NOMO-1 treated with dmso at 0.1 percent for 144 hours (cell line): ENCODE data around the gene PSD2.

Experiments
- DNase-seq: peaks from one replicate; lab custom pipeline; 2025; ENCODE audit not compliant: unreplicated experiment; lab: John Stamatoyannopoulos, UW

The PSD2 gene

DNA sequence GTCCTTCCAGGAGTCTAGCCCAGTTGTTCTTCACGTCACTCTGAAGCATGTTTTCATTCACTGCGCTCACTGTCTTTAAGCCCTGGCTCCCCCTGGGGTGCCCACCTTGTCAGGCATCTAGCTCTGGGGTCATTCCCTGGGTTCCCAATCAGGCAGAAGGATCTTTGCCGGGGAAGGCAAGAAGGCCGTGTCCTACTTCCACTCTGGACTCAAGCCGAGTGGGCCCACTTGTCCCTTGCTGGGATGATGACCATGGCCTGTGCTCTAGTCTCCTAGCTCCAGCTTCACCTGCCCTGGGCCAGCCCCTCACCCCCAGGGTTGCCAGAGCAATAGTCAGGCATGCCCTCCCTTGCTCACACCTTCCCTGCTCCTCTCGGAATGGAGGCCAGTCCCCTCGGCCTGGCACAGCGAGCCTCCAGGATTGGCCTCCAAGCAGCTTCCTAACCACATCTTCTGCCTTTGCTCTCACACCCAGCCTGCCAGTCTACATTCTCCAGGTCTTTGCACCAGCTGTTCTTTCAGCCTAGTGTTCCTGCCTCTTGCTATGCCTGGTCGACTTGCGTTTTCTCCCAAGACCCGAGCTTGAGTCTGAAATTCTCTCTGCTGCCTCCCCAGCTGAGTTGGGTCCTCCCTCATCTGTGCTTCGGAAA lies 32.2 kb upstream of the PSD2 start:
- no peak for DNase-seq

DNA sequence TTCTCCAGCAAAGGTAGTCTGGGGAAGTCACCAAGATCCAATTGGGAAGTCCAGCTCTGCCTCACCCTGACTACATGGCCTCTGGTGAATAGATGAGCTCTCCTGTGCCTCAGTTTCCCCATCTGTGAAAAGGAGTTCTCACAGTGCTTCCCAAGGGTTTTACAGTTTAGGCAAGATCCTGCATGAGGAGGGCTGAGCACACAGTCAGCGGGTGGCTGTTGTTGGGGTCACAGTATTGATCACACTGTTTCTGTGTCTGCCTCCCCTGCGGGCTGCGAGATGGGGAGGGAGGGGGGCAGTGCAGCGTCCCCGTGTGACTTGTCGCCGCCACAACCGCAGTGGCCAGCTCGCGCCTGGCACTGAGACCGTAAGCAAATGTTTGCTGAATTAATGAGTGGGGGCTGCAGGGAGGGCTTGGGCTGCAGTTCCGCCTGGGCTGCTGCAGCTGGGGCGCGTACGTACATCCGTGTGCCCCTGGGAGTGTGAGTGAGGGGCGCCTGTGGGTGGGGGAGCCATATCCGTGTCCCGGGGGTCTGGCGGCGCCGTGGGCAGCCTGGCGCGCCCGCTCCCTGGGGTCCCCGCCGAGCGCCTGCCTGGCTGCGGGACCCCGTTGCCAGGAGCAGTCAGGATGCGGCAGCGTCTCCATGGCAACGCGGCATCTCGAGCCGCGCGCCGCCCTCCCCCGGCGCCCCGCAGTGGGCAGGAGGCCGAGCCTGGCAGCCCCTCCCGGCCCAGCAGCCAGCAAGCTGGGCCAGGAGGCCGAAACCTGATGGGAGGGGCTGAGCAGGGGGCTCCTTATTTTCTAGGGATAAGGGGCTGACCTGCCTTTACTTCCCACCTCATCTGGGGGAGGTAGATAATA lies 31.4 kb upstream of the PSD2 start:
- DNase-seq = no peak

DNA sequence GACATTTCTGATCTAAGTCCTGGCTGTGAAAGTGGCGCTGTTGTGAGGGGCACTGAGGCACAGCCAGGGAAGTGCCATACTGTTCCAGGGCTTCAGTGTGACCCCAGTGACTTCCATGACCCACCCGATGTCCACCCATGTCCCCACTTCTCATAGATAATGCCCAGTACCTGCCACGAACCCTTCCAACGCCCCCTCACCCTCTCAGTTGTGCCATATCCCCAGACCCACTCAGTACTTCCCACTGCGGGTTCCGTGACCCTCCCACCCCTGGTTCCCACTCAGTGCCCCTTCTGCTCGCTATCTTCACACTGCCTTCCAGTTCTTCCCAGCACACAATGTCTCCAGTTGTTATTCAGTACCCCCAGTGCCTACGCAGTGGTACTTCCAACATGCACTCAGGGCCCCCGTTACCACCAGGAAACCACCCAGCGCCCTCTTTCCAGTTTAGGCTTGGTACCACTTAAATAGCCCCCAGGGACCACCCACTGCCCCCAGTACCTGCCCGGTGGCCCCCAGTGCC lies 30.7 kb upstream of the PSD2 start:
- no peak for DNase-seq

DNA sequence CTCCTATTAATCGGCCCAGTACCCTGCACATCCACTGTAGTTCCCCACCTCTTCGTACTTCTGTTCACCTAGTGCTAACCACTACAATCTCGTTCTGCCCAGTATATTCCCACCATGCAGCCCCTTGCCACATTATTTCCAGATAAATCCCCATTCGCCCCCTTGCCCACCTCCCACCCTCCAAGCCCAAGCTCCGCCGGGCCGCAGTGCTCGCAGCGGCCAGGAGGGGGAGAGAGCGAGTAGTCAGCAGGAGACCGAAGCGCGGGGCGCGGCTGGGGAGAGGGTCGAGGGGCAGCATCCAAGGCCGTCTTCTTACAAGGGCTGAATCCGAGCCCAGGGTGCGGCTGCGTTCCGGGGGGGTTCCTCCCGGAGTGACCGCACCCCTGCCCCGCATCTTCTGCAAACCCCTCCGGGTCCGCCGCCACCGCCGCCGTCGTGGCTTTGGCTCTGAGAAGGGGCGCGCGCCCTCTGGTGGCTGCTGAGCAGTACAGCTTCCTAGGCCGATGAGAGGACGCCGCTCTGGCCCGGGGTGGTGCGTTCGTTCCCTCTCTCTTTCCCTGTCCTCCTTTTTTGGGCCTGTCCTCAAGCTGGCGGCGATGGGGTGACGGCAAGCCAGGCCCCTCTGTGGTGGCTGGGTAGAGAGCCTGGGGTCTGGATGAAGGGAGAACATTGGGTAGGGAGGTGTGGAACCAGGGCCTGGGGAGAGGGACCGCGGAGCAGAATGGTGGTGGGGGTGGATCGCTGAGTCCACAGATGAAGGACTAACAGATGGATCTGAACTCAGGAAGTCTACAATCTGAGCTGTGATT lies 30.0 kb upstream of the PSD2 start:
- DNase-seq = peak; percentile 19

DNA sequence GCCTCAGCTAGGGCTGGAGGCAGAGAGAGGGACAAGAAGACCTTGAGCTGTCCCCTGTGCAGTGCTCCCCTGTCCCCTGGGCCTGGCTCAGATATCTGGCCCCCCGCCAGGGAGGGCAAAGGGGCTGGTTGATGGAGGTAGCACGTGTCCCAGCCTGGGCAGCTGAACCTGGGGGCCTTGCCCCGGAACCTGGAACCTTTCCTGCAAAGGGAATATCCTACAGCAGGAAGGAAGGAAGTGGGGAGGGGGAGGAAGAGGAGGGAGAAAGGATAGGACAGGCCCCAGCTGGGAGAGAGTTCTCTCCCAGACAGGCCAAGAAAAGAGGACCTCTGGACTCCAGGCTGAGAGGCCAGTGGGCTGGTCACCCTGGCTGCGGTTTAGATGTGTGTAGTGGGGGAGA lies 27.6 kb upstream of the PSD2 start:
- no peak for DNase-seq

DNA sequence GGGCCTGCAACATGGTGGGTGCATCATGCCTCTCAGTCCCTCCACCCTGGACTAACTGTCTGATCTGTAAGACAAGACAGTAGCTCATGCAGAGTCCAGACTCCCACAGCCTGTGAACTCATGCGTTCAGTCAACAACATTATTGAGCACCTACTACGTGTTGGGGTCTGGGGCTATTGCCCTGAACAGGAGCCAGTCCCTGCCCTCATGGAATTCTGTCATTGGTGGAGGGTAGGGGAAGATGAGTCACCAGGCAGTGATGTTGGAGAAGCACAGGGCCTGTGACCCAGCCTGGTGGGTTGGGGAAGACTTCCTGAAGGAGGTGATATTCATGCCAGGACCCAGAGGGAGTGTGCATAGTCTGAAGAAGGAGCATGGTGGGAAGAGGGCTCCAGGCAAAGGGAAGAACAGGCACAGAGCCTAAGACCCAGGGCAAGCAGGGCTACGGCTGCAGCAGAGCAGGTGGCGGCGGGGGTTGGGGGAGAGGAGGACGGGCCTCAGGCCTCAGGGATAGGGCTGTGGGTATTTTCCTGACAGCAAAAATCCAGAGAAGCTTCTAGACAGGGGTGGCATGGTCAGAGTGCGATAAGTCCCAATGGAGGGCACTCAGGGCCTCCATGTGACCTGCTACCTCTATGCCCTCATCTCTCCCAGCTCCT lies 26.7 kb upstream of the PSD2 start:
- no peak for DNase-seq

DNA sequence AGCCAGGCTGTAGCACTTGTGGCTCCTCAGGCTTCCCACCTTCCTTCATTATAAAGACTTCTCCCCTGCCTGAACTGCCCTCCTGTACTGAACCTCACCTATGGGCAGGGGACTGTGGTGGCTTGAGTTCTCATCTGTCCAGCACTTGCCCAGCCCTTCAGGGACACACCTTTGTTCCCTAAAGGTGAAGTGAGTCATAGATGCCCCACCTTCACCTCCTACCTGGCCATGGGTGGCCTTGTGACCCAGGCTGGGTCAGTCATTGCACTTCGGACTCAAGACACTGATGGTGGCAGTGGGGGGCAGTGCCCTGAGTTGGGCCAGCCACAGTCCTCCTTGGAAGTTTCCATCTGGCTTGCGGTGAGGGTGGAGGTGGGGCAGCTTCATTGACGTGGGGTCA lies 26.1 kb upstream of the PSD2 start:
- no peak for DNase-seq

DNA sequence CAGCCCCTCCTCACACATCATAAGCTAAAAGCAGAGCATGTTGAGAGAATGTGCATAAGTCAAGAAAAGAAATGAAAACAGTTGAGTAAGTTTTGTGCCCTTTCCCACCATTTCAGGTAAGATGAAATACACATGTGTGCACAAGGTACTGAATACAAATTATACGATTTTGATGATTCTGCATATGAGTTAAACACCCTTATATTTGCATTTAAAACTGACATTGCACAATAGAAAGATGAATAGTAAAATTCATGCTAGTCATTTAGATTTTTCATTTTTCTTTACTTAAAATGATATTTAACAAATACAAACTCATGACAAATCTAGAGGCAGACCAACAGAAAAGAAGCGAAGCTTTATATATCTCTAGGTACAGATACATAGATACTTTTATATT lies 24.9 kb upstream of the PSD2 start:
- no peak for DNase-seq

DNA sequence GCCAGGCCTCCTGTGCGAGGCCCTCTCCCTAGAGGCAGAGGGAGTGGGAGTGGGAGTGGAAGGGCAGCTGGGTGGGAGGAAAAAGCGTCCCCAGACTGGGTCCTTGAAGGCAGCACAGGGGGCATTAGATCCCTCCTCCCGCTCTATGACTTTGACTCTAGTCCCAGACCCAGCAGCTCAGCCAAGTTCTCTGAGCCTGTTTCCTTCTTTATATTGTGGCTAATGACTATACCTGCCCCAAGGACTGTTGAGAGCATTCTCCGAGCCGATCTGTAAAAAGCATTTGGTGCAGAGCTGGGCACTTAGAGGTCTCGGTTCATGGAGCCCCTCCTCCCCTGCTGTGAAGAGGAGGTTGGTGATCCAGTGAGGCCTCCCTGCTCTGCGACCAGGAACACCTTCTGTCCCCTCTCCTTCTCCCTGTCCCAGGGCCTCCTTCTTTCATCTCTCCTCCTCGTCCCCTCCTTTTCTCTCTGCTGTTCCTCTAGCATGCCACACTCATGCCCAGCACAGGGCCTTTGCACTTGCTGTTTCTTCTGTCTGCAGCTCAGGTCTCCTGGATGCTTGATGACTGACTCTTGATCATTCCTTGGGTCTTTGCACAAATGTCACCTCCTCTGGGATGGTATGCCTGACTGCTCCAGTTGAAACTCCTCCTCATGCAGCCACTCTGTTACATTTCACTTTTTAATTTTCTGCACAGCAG lies 23.4 kb upstream of the PSD2 start:
- no peak for DNase-seq

DNA sequence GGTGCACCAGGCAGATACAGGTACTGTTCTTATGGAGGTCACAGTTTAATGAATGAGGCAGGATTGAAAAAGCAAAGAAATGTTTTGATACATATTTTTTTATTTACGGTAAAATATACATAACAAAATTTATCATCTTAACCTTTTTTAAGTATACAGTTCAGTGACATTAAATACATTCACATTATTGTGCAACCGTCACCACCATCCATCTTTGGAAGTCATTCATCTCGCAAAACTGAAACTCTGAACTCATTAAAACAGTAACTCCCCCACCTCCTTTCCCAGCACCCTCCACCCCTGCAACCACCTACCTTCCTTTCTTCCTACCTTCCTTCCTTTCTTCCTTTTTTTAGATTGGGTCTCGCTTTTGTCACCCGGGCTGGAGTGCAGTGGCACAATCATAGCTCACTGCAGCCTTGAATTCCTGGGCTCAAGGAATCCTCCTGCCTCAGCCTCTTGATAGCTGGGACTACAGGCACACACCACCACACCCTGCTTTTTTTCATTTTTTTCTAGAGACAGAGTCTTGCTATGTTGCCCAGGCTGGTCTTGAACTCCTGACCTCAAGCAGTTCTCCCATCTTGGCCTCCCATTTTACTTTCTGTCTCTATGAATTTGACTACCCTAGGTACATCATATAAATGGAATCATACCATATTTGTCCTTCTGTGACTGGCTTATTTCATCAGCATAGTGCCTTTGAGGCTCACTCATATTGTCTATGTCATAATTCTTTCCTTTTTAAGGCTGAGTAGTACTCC lies 22.5 kb upstream of the PSD2 start:
- DNase-seq = no peak

DNA sequence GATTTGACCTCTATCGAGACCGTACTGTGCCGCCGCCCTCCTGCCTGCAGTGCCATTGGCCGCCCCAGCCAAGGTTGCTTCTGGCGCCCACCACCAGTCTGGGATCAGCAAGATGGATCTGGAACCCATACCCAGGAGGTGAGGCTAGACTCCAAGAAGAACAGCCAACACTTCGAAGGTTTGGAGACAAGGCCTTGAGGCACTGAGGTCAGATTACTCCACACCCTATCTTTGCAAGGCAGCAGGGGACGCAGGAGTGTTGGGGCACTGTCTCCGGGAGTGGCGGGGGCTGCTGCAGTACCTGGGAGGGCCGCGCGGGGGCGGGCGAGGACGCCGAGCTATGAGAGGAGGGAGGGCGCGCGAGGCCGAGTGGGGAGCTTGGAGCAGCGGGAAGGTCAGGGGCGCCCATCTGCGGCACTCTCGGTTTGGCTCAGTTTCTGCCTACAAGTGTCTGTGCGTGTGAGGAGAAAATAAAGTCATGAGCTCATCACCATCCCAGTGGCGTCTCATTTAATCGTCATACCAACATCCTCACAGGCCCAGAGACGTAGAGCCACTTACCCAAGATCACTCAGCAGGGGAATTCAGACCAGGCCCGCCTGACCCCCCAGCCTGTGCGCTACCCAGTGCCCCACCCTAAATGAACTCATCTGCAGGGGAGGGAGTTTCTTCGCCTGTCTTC lies 20.5 kb upstream of the PSD2 start:
- peak; percentile 70 for DNase-seq

DNA sequence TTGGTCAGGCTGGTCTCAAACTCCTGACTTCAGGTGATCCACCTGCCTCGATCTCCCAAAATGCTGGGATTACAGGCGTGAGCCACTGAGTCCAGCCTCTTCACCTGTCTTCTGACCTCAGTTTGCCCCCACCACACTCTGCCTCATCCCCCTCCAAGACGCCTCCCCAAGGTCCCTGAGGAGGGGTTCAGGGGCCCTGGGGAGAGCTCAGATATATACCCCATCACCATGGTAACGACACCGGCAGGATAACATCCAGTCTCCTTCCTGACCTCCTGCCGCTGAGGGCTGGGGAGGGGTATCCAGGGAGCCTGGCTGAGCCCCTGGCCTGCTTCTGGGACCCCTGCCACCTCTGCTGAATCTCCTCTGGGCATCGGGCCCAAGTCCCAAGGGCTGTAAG lies 19.7 kb upstream of the PSD2 start:
- no peak for DNase-seq

DNA sequence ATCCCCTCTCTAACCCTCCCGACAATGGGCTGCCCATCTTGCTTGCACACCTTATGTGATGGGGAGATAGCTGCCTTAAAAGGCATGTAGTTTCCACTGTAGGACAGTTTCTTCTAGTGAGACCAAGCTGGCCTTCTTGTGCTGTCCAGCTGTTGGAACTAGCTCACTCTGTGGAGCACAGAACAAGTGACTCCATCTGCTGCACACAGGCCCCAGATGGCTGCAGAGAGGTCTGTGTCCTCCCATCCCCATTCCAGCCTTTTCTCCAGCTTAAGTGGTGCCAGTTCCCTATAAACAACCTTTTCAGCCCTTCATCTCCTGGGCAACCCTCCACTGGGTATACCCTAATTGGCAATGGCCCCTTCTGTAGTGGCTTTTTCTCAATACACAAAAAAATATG lies 18.7 kb upstream of the PSD2 start:
- no peak for DNase-seq

DNA sequence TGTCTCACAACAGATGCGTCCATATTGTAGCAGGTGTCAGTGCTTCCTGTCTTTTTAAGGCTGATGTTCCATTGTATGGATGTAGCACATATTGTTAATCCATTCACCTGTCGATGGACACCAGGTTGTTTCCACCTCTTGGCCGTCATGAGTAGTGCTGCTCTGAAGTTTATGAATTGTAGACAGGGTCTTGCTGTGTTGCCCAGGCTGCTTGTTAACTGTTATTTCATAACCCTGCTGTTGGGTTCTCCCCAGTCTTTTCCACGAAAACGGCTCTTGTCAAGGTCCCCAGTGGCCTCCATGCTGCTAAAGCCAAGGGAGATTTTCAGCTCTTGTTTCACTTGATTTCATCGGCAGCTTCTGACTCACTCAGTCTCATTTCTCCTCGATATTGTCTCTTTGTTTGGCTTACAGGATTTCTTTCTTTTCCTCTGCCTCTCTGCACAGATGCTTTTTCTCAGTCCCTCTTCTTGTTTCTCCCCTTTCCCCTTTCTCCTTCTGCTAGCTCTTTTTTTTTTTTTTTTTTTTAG lies 12.1 kb upstream of the PSD2 start:
- DNase-seq = no peak

DNA sequence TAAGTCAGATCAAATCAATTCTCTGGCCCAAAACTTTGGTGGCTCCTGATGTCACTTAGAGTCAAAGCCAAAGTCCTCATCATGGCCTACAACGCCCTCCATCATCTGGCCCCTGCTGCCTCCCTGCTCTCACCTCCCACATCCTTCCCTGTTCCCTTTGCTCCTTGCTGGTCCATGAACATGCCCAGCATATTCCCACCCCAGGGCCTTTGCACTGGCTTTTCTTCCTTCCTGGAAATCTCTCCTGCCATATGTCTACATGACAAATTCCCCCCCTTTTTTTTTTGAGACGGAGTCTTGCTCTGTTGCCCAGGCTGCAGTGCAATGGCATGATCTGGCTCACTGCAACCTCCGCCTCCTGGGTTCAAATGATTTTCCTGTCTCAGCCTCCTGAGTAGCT lies 11.1 kb upstream of the PSD2 start:
- no peak for DNase-seq

DNA sequence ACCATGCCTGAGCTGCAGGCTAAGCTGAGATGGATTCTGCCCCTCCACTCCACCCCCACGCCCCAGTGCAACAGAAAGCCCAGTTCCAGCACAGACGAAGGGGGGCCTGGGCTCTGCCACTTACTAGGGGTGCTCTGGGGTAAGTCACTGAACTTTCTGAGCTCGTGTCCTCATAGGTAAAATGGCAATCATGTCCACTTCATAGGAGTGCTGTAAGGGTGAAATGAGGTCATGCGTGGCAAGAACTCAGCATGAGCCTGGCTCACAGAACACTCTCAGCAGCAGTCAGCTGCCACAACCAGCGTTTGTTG lies 8.4 kb upstream of the PSD2 start:
- no peak for DNase-seq

DNA sequence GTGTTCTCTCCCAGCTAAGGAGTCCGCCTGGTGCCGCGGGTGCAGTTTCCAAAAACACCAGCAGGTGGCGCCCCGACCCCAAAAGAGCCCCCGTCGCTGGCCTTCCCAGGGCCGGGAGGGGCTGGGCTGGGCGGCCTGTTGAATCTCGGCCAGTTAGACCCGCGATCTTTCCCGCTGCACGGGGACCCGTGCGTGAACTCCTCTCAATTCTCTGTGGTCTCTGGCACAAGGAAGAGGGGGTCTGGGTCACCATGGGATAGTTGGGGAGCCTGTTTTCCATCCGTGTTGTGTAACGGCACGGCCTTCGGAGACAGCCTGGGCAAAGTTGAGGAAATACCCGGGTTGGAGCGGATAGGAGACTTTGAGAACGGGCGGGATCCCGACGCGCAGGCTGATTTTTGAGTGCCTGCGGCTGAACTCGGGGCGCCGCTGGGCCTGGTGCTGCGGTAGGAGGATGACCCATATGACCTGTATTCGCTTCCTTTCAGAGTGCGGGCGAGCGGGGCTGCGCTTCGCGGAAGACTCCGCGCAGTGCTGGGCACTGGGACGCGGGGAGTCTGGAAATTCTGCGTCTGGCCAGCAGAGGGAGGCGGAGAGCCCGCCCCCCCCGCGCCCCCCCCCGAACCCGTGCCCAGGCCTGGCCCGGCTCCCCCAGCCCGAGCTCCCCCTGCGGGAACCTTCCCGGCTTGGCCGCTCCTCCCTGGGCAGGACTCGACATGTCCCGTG lies 7.9 kb upstream of the PSD2 start:
- DNase-seq = peak; percentile 34

DNA sequence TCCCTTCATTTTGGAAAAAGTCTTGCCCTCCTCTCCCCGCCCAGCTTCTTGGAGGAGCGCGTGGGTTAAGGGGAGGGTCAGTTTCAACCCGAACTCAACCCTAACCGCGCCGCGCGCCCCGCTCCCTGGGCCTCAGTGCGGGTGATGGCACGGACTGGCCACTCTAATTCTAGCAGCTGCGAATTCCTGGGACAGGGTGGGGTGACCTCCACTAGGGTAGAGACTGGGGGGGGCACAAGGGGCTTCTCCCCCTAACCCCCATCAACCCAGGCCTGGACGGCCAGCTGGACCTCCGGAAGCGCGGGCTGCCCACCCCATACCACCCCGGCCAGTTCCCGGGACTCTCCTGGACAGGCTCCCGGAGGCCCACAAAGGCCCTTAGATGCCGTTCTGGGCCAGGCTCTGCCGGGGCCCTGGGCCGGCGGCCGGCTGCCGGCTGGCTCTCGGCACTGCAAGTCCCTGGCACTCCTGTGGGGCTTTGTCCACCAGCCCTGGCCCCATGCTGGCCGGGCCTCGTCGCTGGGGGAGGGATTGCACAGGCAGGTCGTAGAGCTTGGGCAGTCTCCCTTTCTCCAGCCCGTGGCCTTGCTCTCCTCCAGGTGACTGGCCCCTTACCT lies 7.2 kb upstream of the PSD2 start:
- DNase-seq = no peak
